CD4-positive, alpha-beta memory T cell (primary cell): ENCODE results near the gene ARHGEF18. TPM values are rescaled to one million over a fixed set of nuclear protein-coding genes. Genes with fewer than 3 reads are reported as not detected.

ENCODE experiments used
- CTCF ChIA-PET: fragments of 350-600 bp; sonication (Branson Sonifier 250); formaldehyde crosslinking; loops from one replicate; lab custom pipeline; 2021; ENCODE audit warnings: inconsistent platforms; ENCODE audit not compliant: partially characterized antibody; lab: Charles Lee
- POLR2A ChIA-PET: fragments of 350-600 bp; sonication (Branson Sonifier 250); formaldehyde crosslinking; loops from one replicate; lab custom pipeline; 2021; ENCODE audit not compliant: partially characterized antibody; lab: Charles Lee
- DNase-seq, 5 donors: peaks; one replicate each; pipeline versions ENCODE4 v3.0.0 to v3.0.0-alpha.2; 2020 to 2022; ENCODE audit warnings: mixed read lengths in 1 of 5
- H3K27ac ChIP-seq: one replicate; pipeline ENCODE4 v1.7.0; 2013; ENCODE audit warnings: low read depth, low read length
- H3K27me3 ChIP-seq: 2 replicates; pipeline ENCODE4 v1.7.0; 2013; ENCODE audit warnings: mild to moderate bottlenecking, low read length, moderate library complexity; ENCODE audit not compliant: insufficient read depth
- H3K36me3 ChIP-seq: 2 replicates; pipeline ENCODE4 v1.7.0; 2013; ENCODE audit warnings: mild to moderate bottlenecking, low read length, moderate library complexity; ENCODE audit not compliant: insufficient read depth
- H3K4me1 ChIP-seq: 2 replicates; pipeline ENCODE4 v1.7.0; 2013; ENCODE audit warnings: mild to moderate bottlenecking, low read length, moderate library complexity; ENCODE audit not compliant: insufficient read depth
- H3K4me3 ChIP-seq, 2 donors: one replicate each; pipeline ENCODE4 v1.7.0; 2013; ENCODE audit warnings: low read length in 2 of 2, mild to moderate bottlenecking in 1 of 2
- H3K9me3 ChIP-seq, 2 donors: one replicate each; pipeline ENCODE4 v1.7.0; 2013; ENCODE audit warnings: low read length in 2 of 2, control low read depth in 1 of 2; ENCODE audit not compliant: control insufficient read depth in 1 of 2
- H3K27ac Mint-ChIP-seq, 7 donors: one replicate each; pipeline ENCODE4 v1.8.0; 2020 to 2021; ENCODE audit warnings: mixed read lengths in 7 of 7, mild to moderate bottlenecking in 6 of 7, inconsistent platforms in 3 of 7, moderate library complexity in 3 of 7
- H3K27me3 Mint-ChIP-seq, 2 donors: one replicate each; pipeline ENCODE4 v1.8.0; 2020 to 2021; ENCODE audit warnings: mixed read lengths in 2 of 2
- H3K36me3 Mint-ChIP-seq, 2 donors: one replicate each; pipeline ENCODE4 v1.8.0; 2020 to 2021; ENCODE audit warnings: mixed read lengths in 2 of 2, inconsistent platforms in 1 of 2, mild to moderate bottlenecking in 1 of 2
- H3K4me1 Mint-ChIP-seq, 4 donors: one replicate each; pipeline ENCODE4 v1.8.0; 2020 to 2021; ENCODE audit warnings: mixed read lengths in 4 of 4, mild to moderate bottlenecking in 1 of 4
- H3K4me3 Mint-ChIP-seq, 8 donors: one replicate each; pipeline ENCODE4 v1.8.0; 2020 to 2021; ENCODE audit warnings: mixed read lengths in 8 of 8, mild to moderate bottlenecking in 7 of 8, moderate library complexity in 6 of 8, inconsistent platforms in 3 of 8
- H3K9me3 Mint-ChIP-seq, 8 donors: one replicate each; pipeline ENCODE4 v1.8.0; 2020 to 2021; ENCODE audit warnings: mixed read lengths in 8 of 8, mild to moderate bottlenecking in 5 of 8, inconsistent platforms in 3 of 8, moderate library complexity in 1 of 8
- intact Hi-C: fragments of 100-400 bp; cut with micrococcal nuclease; formaldehyde crosslinking; loops from one replicate; pipeline ENCODE4 v1.15.1; 2023
- polyA plus RNA-seq, 2 donors: library from polyadenylated mRNA; unstranded; fragments of 300-500 nt; fragmentation: Illumina TruSeq; gene quantifications; one replicate each; pipeline ENCODE4 v1.2.3, GENCODE V29; 2021
- total RNA-seq, 2 experiments: library from RNA; stranded (reverse); gene quantifications; one replicate each; pipeline ENCODE4 v1.2.3, GENCODE V29; 2021

Gene ARHGEF18
- total and polyA plus RNA-seq, 4 experiments from 2014 or later = 2.2 to 83.8 (median 46.7) TPM

- intact Hi-C loops = no loop called here
- peaks cover 43% of the 10 kb centered on the region for H3K4me1 ChIP-seq
- Mint-ChIP-seq H3K36me3 (peaks cover 29 to 59% of the 10 kb centered on the region in 2 donors), H3K4me1 (peaks cover 21 to 49% (median 22%) of the 10 kb centered on the region in 4 donors), H3K27me3 (no peaks in the 10 kb centered on the region), H3K9me3 (no peaks in the 10 kb centered on the region), H3K4me3 (peak overlapping the region in 5 of 8 donors; percentile 17 to 70 (median 30)), H3K27ac (peak overlapping the region; percentile 50 to 88 (median 83))
- H3K9me3 ChIP-seq = no peaks in the 10 kb centered on the region
- no peak overlapping the region for H3K4me3 ChIP-seq
- H3K27ac ChIP-seq = no peak overlapping the region
- POLR2A ChIA-PET = interaction anchor here (0.6 to 2.7 kb wide), 5 partner anchors 9 to 1188 kb away, joined by 3 to 13 read pairs (median 3); partner anchors contain the start of gene ARHGEF18
- CTCF ChIA-PET = interaction anchor here (0.8 to 1.4 kb wide), 2 partner anchors 32 to 45 kb away, joined by 3 read pairs; no protein-coding TSS in a partner anchor
- H3K36me3 ChIP-seq = peaks cover 56% of the 10 kb centered on the region
- no peak for DNase-seq
- H3K27me3 ChIP-seq = no peaks in the 10 kb centered on the region
Measured at GRCh38 chr19:7386308-7386707, 37.6 kb downstream of the ARHGEF18 start.

GRCh38 chr19:7386769-7387168, 38.0 kb downstream of the ARHGEF18 start:
- Histone ChIP-seq H3K9me3 (no peaks in the 10 kb centered on the region), H3K4me1 (peaks cover 43% of the 10 kb centered on the region), H3K27me3 (no peaks in the 10 kb centered on the region), H3K36me3 (peaks cover 61% of the 10 kb centered on the region), H3K27ac (peak overlapping the region; percentile 52), H3K4me3 (no peak overlapping the region)
- ChIA-PET POLR2A (interaction anchor here (0.6 to 2.7 kb wide), 5 partner anchors 37 to 1188 kb away, joined by 3 to 13 read pairs (median 3); partner anchors contain the start of gene ARHGEF18), CTCF (interaction anchor here (0.8 to 1.4 kb wide), 4 partner anchors 10 to 46 kb away, joined by 3 to 4 read pairs (median 3); no protein-coding TSS in a partner anchor)
- peaks cover 21 to 53% (median 23%) of the 10 kb centered on the region in 4 donors for H3K4me1 Mint-ChIP-seq
- no peaks in the 10 kb centered on the region for H3K27me3 Mint-ChIP-seq
- intact Hi-C loops = no loop called here
- H3K4me3 Mint-ChIP-seq = peak overlapping the region in 6 of 8 donors; percentile 42 to 73 (median 58)
- no peak for DNase-seq
- H3K36me3 Mint-ChIP-seq = peaks cover 31 to 61% of the 10 kb centered on the region in 2 donors
- H3K27ac Mint-ChIP-seq = peak overlapping the region; percentile 50 to 91 (median 87)
- no peaks in the 10 kb centered on the region for H3K9me3 Mint-ChIP-seq

GRCh38 chr19:7391218-7391670, 42.5 kb downstream of the ARHGEF18 start:
- intact Hi-C loops = loop anchor here (5.0 to 10.0 kb wide), 2 partner anchors 39 to 144 kb away; partner anchors contain the start of gene PNPLA6
- Histone ChIP-seq H3K4me3 (no peak overlapping the region), H3K27ac (no peak overlapping the region), H3K27me3 (no peaks in the 10 kb centered on the region), H3K9me3 (no peaks in the 10 kb centered on the region), H3K4me1 (peaks cover 42% of the 10 kb centered on the region), H3K36me3 (peaks cover 28% of the 10 kb centered on the region)
- Mint-ChIP-seq H3K4me3 (no peak overlapping the region), H3K4me1 (peaks cover 26 to 49% (median 38%) of the 10 kb centered on the region in 4 donors), H3K27ac (peak overlapping the region in 6 of 7 donors; percentile 22 to 85 (median 64)), H3K27me3 (no peaks in the 10 kb centered on the region), H3K36me3 (peaks cover 14 to 37% of the 10 kb centered on the region in 2 donors), H3K9me3 (no peaks in the 10 kb centered on the region)
- ChIA-PET POLR2A (interaction anchor here (0.6 kb wide), 1 partner anchor 63 kb away, joined by 4 read pairs; no protein-coding TSS in a partner anchor), CTCF (interaction anchor here (1.9 kb wide), 1 partner anchor 37 kb away, joined by 9 read pairs; no protein-coding TSS in a partner anchor)
- DNase-seq = no peak

GRCh38 chr19:7393459-7393858, 44.7 kb downstream of the ARHGEF18 start:
- POLR2A ChIA-PET = interaction anchor here (1.1 to 2.0 kb wide), 6 partner anchors 13 to 236 kb away, joined by 3 to 6 read pairs (median 5); partner anchors contain the start of genes ARHGEF18, PET100 and XAB2
- no peak for DNase-seq

GRCh38 chr19:7393939-7394730, 45.4 kb downstream of the ARHGEF18 start:
- Histone ChIP-seq H3K27ac (peak overlapping the region; percentile 58), H3K9me3 (no peaks in the 10 kb centered on the region), H3K36me3 (peaks cover 17% of the 10 kb centered on the region), H3K27me3 (no peaks in the 10 kb centered on the region), H3K4me3 (peak overlapping the region in 1 of 2 donors; percentile 57), H3K4me1 (peaks cover 46% of the 10 kb centered on the region)
- no peak for DNase-seq
- ChIA-PET CTCF (interaction anchor here (0.7 to 4.4 kb wide), 5 partner anchors 9 to 40 kb away, joined by 3 to 24 read pairs (median 5); no protein-coding TSS in a partner anchor), POLR2A (interaction anchor here (0.9 to 2.3 kb wide), 10 partner anchors 9 to 49 kb away, joined by 3 to 6 read pairs (median 4); partner anchors contain the start of gene ARHGEF18)
- H3K9me3 Mint-ChIP-seq = no peaks in the 10 kb centered on the region
- peak overlapping the region; percentile 83 to 92 (median 87) for H3K4me3 Mint-ChIP-seq
- peaks cover 24 to 54% (median 33%) of the 10 kb centered on the region in 4 donors for H3K4me1 Mint-ChIP-seq
- intact Hi-C loops = loop anchor here (5.0 to 10.0 kb wide), 2 partner anchors 42 to 141 kb away; partner anchors contain the start of gene PNPLA6
- peaks cover 14 to 22% of the 10 kb centered on the region in 2 donors for H3K36me3 Mint-ChIP-seq
- peak overlapping the region; percentile 69 to 96 (median 91) for H3K27ac Mint-ChIP-seq
- H3K27me3 Mint-ChIP-seq = no peaks in the 10 kb centered on the region

More at GRCh38 chr19:7393459-7393858, 44.7 kb downstream of the ARHGEF18 start:
- Mint-ChIP-seq H3K27me3 (no peaks in the 10 kb centered on the region), H3K4me3 (peak overlapping the region; percentile 3 to 86 (median 68)), H3K36me3 (peaks cover 9 to 19% of the 10 kb centered on the region in 2 donors), H3K27ac (peak overlapping the region; percentile 25 to 94 (median 78)), H3K4me1 (peaks cover 20 to 48% (median 28%) of the 10 kb centered on the region in 4 donors), H3K9me3 (no peaks in the 10 kb centered on the region)
- peaks cover 17% of the 10 kb centered on the region for H3K36me3 ChIP-seq
- H3K9me3 ChIP-seq = no peaks in the 10 kb centered on the region
- no peaks in the 10 kb centered on the region for H3K27me3 ChIP-seq
- no peak overlapping the region for H3K4me3 ChIP-seq
- CTCF ChIA-PET = interaction anchor here (0.7 to 3.5 kb wide), 3 partner anchors 10 to 39 kb away, joined by 3 to 9 read pairs (median 9); no protein-coding TSS in a partner anchor
- intact Hi-C loops = loop anchor here (5.0 to 10.0 kb wide), 2 partner anchors 41 to 141 kb away; partner anchors contain the start of gene PNPLA6
- H3K4me1 ChIP-seq = peaks cover 41% of the 10 kb centered on the region
- H3K27ac ChIP-seq = peak overlapping the region; percentile 26

GRCh38 chr19:7394731-7395359, 46.1 kb downstream of the ARHGEF18 start:
- H3K27ac Mint-ChIP-seq = peak overlapping the region; percentile 78 to 96 (median 93)
- H3K36me3 Mint-ChIP-seq = peaks cover 16 to 21% of the 10 kb centered on the region in 2 donors
- intact Hi-C loops = loop anchor here (5.0 to 10.0 kb wide), 3 partner anchors 43 to 198 kb away; partner anchors contain the start of gene PNPLA6

More at GRCh38 chr19:7394731-7395359, 46.1 kb downstream of the ARHGEF18 start:
- ChIA-PET CTCF (interaction anchor here (1.2 to 4.4 kb wide), 4 partner anchors 11 to 41 kb away, joined by 3 to 24 read pairs (median 7); no protein-coding TSS in a partner anchor), POLR2A (interaction anchor here (0.9 to 2.3 kb wide), 12 partner anchors 9 to 55 kb away, joined by 3 to 6 read pairs (median 4); partner anchors contain the start of gene ARHGEF18)
- Histone ChIP-seq H3K4me1 (peaks cover 46% of the 10 kb centered on the region), H3K36me3 (peaks cover 18% of the 10 kb centered on the region), H3K9me3 (no peaks in the 10 kb centered on the region), H3K4me3 (peak overlapping the region in 1 of 2 donors; percentile 57), H3K27me3 (no peaks in the 10 kb centered on the region), H3K27ac (peak overlapping the region; percentile 58)
- no peaks in the 10 kb centered on the region for H3K9me3 Mint-ChIP-seq
- peak overlapping the region; percentile 84 to 92 (median 87) for H3K4me3 Mint-ChIP-seq
- peak; percentile 88 to 95 (median 90) for DNase-seq
- H3K27me3 Mint-ChIP-seq = no peaks in the 10 kb centered on the region
- H3K4me1 Mint-ChIP-seq = peaks cover 26 to 56% (median 34%) of the 10 kb centered on the region in 4 donors
